ENCODE results near the gene HSPA12B. TPM values are rescaled to one million over a fixed set of nuclear protein-coding genes. Genes with fewer than 3 reads are reported as not detected.

HSPA12B gene
- total RNA-seq, 1 experiment from 2014 or later, result not detected

DNA sequence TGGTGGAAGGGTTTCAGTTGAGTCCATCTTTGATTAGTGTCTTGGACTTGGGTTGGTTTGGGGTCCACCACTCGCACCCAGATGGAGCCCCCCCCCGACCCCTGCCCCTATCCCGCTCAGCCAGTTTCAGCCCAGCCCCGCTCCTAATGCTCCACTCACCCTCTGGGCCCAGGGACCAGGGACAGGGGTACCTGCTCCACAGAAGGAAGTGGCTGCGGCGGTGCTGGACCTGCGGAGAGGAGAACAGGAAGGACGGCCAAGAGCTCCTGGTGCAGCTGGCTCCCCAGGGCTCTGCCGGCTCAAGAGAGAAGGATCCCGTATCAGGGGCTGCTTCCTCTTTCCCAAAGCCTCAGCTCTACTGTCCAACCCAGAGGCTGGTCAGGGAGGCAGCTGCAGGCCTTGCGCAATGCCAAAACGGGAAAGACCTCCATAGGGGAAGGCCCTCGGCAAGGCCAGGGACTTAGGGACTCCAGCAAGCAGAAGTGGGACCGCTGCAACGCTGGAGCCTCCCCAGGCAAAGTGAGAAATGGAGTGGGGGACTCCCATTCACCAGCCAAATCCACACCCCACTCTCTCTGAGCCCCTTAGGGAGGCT lies 20.1 kb upstream of the HSPA12B start, which contains the start of gene SIGLEC1:
Gene SIGLEC1 (minus strand): TSS at position 322 of the 595 bp plus-strand sequence. CDS start 5,472 bp downstream, outside the sequence.
- BruUV-seq (replicated peaks), result no TSS peak
- H3K4me1 ChIP-seq (ENCODE audit: insufficient read depth, low read length, poor library complexity, severe bottlenecking), result no peaks in the 10 kb centered on the region
- ChIA-PET POLR2A (ENCODE audit: low non-redundant PET) (interaction anchor here (0.6 kb wide), 1 partner anchor 492 kb away, joined by 6 read pairs; no protein-coding TSS in a partner anchor), CTCF (interaction anchor here (0.6 kb wide), 1 partner anchor 59 kb away, joined by 11 read pairs; no protein-coding TSS in a partner anchor)
- no peaks in the 10 kb centered on the region for H3K36me3 ChIP-seq (ENCODE audit: insufficient read depth, low read length, poor library complexity, severe bottlenecking)
- H3K9me3 ChIP-seq (ENCODE audit: low read depth, low read length, poor library complexity, severe bottlenecking), result no peaks in the 10 kb centered on the region
- TF ChIP-seq, protein P1, sequence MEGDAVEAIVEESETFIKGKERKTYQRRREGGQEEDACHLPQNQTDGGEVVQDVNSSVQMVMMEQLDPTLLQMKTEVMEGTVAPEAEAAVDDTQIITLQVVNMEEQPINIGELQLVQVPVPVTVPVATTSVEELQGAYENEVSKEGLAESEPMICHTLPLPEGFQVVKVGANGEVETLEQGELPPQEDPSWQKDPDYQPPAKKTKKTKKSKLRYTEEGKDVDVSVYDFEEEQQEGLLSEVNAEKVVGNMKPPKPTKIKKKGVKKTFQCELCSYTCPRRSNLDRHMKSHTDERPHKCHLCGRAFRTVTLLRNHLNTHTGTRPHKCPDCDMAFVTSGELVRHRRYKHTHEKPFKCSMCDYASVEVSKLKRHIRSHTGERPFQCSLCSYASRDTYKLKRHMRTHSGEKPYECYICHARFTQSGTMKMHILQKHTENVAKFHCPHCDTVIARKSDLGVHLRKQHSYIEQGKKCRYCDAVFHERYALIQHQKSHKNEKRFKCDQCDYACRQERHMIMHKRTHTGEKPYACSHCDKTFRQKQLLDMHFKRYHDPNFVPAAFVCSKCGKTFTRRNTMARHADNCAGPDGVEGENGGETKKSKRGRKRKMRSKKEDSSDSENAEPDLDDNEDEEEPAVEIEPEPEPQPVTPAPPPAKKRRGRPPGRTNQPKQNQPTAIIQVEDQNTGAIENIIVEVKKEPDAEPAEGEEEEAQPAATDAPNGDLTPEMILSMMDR (conservative IDR thresholded peaks at IDR 0.05; ENCODE audit: low read depth, low read length), result no peak
- no peak for TF ChIP-seq EZH2 (IDR thresholded peaks at IDR 0.05; ENCODE audit: borderline replicate concordance, low read depth, low read length, poor library complexity, severe bottlenecking)
- H3K27ac ChIP-seq (ENCODE audit: low read depth, low read length, poor library complexity, severe bottlenecking), result no peak within 1 kb of the TSS
- H3K27me3 ChIP-seq (replicated peaks; ENCODE audit: insufficient read depth, low read depth, low read length, poor library complexity), result no peaks in the 10 kb centered on the region
- H3K4me3 ChIP-seq (ENCODE audit: low read depth, low read length, poor library complexity, severe bottlenecking), result no peak within 1 kb of the TSS
- DNase-seq (ENCODE audit: low spot score), result no peak
- intact Hi-C loops (cut with micrococcal nuclease; ENCODE audit: unreplicated experiment), result loop anchor here (5.0 kb wide), 2 partner anchors 150 to 495 kb away; no protein-coding TSS in a partner anchor

GRCh38 chr20:3714092-3714491 lies 18.4 kb upstream of the HSPA12B start:
- H3K4me1 ChIP-seq (ENCODE audit: insufficient read depth, low read length, poor library complexity, severe bottlenecking), result no peaks in the 10 kb centered on the region
- ChIA-PET POLR2A (ENCODE audit: low non-redundant PET) (interaction anchor here (0.6 kb wide), 1 partner anchor 33 kb away, joined by 3 read pairs; no protein-coding TSS in a partner anchor), CTCF (interaction anchor here (1.1 kb wide), 1 partner anchor 67 kb away, joined by 3 read pairs; the partner anchor contains the start of gene SPEF1)
- TF ChIP-seq, protein P1 (conservative IDR thresholded peaks at IDR 0.05; ENCODE audit: low read depth, low read length), result no peak
- no peak for TF ChIP-seq EZH2 (IDR thresholded peaks at IDR 0.05; ENCODE audit: borderline replicate concordance, low read depth, low read length, poor library complexity, severe bottlenecking)
- no peaks in the 10 kb centered on the region for H3K27me3 ChIP-seq (replicated peaks; ENCODE audit: insufficient read depth, low read depth, low read length, poor library complexity)
- H3K36me3 ChIP-seq (ENCODE audit: insufficient read depth, low read length, poor library complexity, severe bottlenecking), result no peaks in the 10 kb centered on the region
- no peak overlapping the region for H3K27ac ChIP-seq (ENCODE audit: low read depth, low read length, poor library complexity, severe bottlenecking)
- intact Hi-C loops (cut with micrococcal nuclease; ENCODE audit: unreplicated experiment), result loop anchor here (5.0 kb wide), 2 partner anchors 152 to 497 kb away; no protein-coding TSS in a partner anchor
- no peak for DNase-seq (ENCODE audit: low spot score)
- no peaks in the 10 kb centered on the region for H3K9me3 ChIP-seq (ENCODE audit: low read depth, low read length, poor library complexity, severe bottlenecking)
- no TSS peak for BruUV-seq (replicated peaks)
- no peak overlapping the region for H3K4me3 ChIP-seq (ENCODE audit: low read depth, low read length, poor library complexity, severe bottlenecking)

- Histone ChIP-seq H3K9me3 (ENCODE audit: low read depth, low read length, poor library complexity, severe bottlenecking) (no peaks in the 10 kb centered on the region), H3K4me3 (ENCODE audit: low read depth, low read length, poor library complexity, severe bottlenecking) (no peak overlapping the region), H3K36me3 (ENCODE audit: insufficient read depth, low read length, poor library complexity, severe bottlenecking) (no peaks in the 10 kb centered on the region), H3K27ac (ENCODE audit: low read depth, low read length, poor library complexity, severe bottlenecking) (no peak overlapping the region), H3K27me3 (replicated peaks; ENCODE audit: insufficient read depth, low read depth, low read length, poor library complexity) (peaks cover 4% of the 10 kb centered on the region), H3K4me1 (ENCODE audit: insufficient read depth, low read length, poor library complexity, severe bottlenecking) (no peaks in the 10 kb centered on the region)
- DNase-seq (ENCODE audit: low spot score), result peak; percentile 72
- TF ChIP-seq EZH2 (IDR thresholded peaks at IDR 0.05; ENCODE audit: borderline replicate concordance, low read depth, low read length, poor library complexity, severe bottlenecking), result no peak
- TF ChIP-seq, protein P1 (conservative IDR thresholded peaks at IDR 0.05; ENCODE audit: low read depth, low read length), result peak; percentile 88
- intact Hi-C loops (cut with micrococcal nuclease; ENCODE audit: unreplicated experiment), result loop anchor here (2.0 to 5.0 kb wide), 2 partner anchors 51 to 368 kb away; partner anchors contain the start of gene ADISSP
- CTCF ChIA-PET, result interaction anchor here (0.5 to 1.2 kb wide), 4 partner anchors 51 to 399 kb away, joined by 3 to 5 read pairs (median 4); partner anchors contain the start of genes ADISSP, AP5S1 and SPEF1
- BruUV-seq (replicated peaks), result no TSS peak
- POLR2A ChIA-PET (ENCODE audit: low non-redundant PET), result no interaction called here
Observed at GRCh38 chr20:3716195-3716834, 16.2 kb upstream of the HSPA12B start.

All from A673 (cell line).